Natural killer cell treated with Interleukin-12 subunit alpha and Interleukin-12 subunit beta and Interleukin-15 and Interleukin-18, amount 100 ng/mL, for 72 hours (primary cell): ENCODE measurements around the gene COX10. TPM values are rescaled to one million over a fixed set of nuclear protein-coding genes. Genes with fewer than 3 reads are reported as not detected.

Source experiments
- total RNA-seq, 2 donors: library from RNA; stranded (reverse); gene quantifications; one replicate each; pipeline ENCODE4 v1.2.3, GENCODE V29; 2022

The COX10 gene
- total RNA-seq, 2 donors from 2014 or later = 22.7 to 26.4 TPM

Other genes starting within 250 kb of the COX10 start
- not detected for gene CDRT15, start 167.4 kb downstream of the COX10 start, total RNA-seq
- 10 to 100 TPM; 13.2 to 22.0 TPM for gene HS3ST3B1, start 231.6 kb downstream of the COX10 start, total RNA-seq